HepG2 (cell line): ENCODE measurements around the gene UST. TPM values are rescaled to one million over a fixed set of nuclear protein-coding genes. Genes with fewer than 3 reads are reported as not detected.

Experiments used
- ATAC-seq: fragments of 200-7000 bp; cut with Tn5 transposase; 3 replicates; pipeline ENCODE4 v1.9.1; 2020; ENCODE audit warnings: mild to moderate bottlenecking, moderate library complexity
- BruUV-seq: library from RNA; stranded (reverse); fragments of 400-500 nt; replicated peaks from 2 replicates; lab custom pipeline; 2021; lab: Mats Ljungman, UMichigan
- CTCF ChIA-PET: fragments of 300-600 bp; formaldehyde crosslinking; extraction: SDS; loops from one replicate; lab custom pipeline; 2021; ENCODE audit warnings: low total read pairs, inconsistent platforms, low intra/inter-chr PET ratio; lab: Yijun Ruan, JAX
- POLR2A ChIA-PET: fragments of 350-600 bp; sonication (Branson Sonifier 250); formaldehyde crosslinking; loops from one replicate; lab custom pipeline; 2020; ENCODE audit warnings: antibody characterized with exemption, inconsistent platforms; lab: Yijun Ruan, JAX
- DNase-seq: peaks from one replicate; pipeline ENCODE4 v3.0.0-alpha.2; 2015; ENCODE audit warnings: low spot score
- FAIRE-seq: peaks from 3 replicates; lab custom pipeline; 2011; peaks lifted over from hg19 to GRCh38; lab: Jason Lieb, UNC
- H2AFZ ChIP-seq: one replicate; pipeline ENCODE4 v1.6.1; 2011; ENCODE audit warnings: low read length, inconsistent platforms
- H3K27ac ChIP-seq: fragments of 300-600 bp; 3 replicates; pipeline ENCODE4 v1.8.0; 2011; ENCODE audit warnings: mixed run types, mild to moderate bottlenecking, mixed read lengths, low read length, inconsistent platforms; ENCODE audit not compliant: insufficient read depth; ENCODE audit errors: extremely low read length
- H3K27me3 ChIP-seq, 2 experiments: fragments of 200-600 bp in 1 of 2; 2 replicates in 1 of 2; 3 replicates in 1 of 2; pipeline versions ENCODE4 v1.6.0 to v1.8.0; 2011; ENCODE audit warnings: low read length in 2 of 2, mild to moderate bottlenecking in 2 of 2, moderate library complexity in 2 of 2, inconsistent platforms in 1 of 2; ENCODE audit not compliant: insufficient read depth in 2 of 2, control insufficient read depth in 1 of 2
- H3K36me3 ChIP-seq, 2 experiments: fragments of 200-600 bp in 1 of 2; replicated peaks in 1 of 2; 2 replicates in 1 of 2; 3 replicates in 1 of 2; pipeline versions ENCODE4 v1.5.1 to v1.8.0; 2011; ENCODE audit warnings: low read length in 2 of 2, inconsistent platforms in 1 of 2; ENCODE audit not compliant: insufficient read depth in 2 of 2, control insufficient read depth in 1 of 2
- H3K4me1 ChIP-seq: 2 replicates; pipeline ENCODE4 v1.5.1; 2012; ENCODE audit warnings: low read length, inconsistent platforms; ENCODE audit not compliant: insufficient read depth
- H3K4me2 ChIP-seq: 2 replicates; pipeline ENCODE4 v1.6.0; 2011; ENCODE audit warnings: low read depth, low read length, inconsistent platforms
- H3K4me3 ChIP-seq, 3 experiments: fragments of 200-600 bp in 1 of 3; sonication (generic), shearing (Covaris generic) in 1 of 3; replicated peaks in 1 of 3; 2 replicates each; pipeline ENCODE4 v1.5.1; 2011 to 2016; ENCODE audit warnings: low read length in 3 of 3, inconsistent platforms in 2 of 3, low read depth in 2 of 3, mild to moderate bottlenecking in 2 of 3, control low read depth in 1 of 3, mixed read lengths in 1 of 3; ENCODE audit not compliant: insufficient read depth in 1 of 3
- H3K79me2 ChIP-seq: one replicate; pipeline ENCODE4 v1.6.1; 2011; ENCODE audit warnings: low read length, inconsistent platforms; ENCODE audit not compliant: insufficient read depth
- H3K9ac ChIP-seq: 2 replicates; pipeline ENCODE4 v1.6.0; 2011; ENCODE audit warnings: mild to moderate bottlenecking, low read depth, low read length, inconsistent platforms; ENCODE audit not compliant: insufficient read depth
- H3K9me3 ChIP-seq: 2 replicates; pipeline ENCODE4 v1.5.1; 2012; ENCODE audit warnings: mild to moderate bottlenecking, low read length
- H4K20me1 ChIP-seq: 2 replicates; pipeline ENCODE4 v1.6.0; 2011; ENCODE audit warnings: inconsistent platforms, mild to moderate bottlenecking, low read length, moderate library complexity; ENCODE audit not compliant: insufficient read depth
- DPF2 ChIP-seq: sonication (generic); formaldehyde crosslinking; IDR thresholded peaks from 2 replicates; pipeline ENCODE4 v1.4.0; 2020; ENCODE audit warnings: mild to moderate bottlenecking, low read depth, missing genetic modification reagents, borderline replicate concordance
- EZH2 ChIP-seq: conservative IDR thresholded peaks from 2 replicates; pipeline ENCODE4 v1.6.1; 2012; ENCODE audit warnings: mild to moderate bottlenecking, low read depth, low read length, moderate library complexity
- IRF1 ChIP-seq: sonication (generic); formaldehyde crosslinking; IDR thresholded peaks from 2 replicates; pipeline ENCODE4 v1.4.0; 2020; ENCODE audit warnings: low read depth, mild to moderate bottlenecking, missing genetic modification reagents
- NFIC ChIP-seq: IDR thresholded peaks from 2 replicates; pipeline ENCODE4 v1.6.1; 2012; ENCODE audit warnings: mild to moderate bottlenecking, low read length, inconsistent platforms
- ZFP37 ChIP-seq: sonication (generic); formaldehyde crosslinking; IDR thresholded peaks from 2 replicates; pipeline ENCODE4 v1.4.0; 2020; ENCODE audit warnings: missing genetic modification reagents, borderline replicate concordance
- WGBS: methylation state at CpG from one replicate; pipeline ENCODE4 v1.1.6; 2017; ENCODE audit warnings: low lambda C conversion rate; 5-methylcytosine and 5-hydroxymethylcytosine counted together
- in situ Hi-C: cut with HindIII; loops from 2 replicates; pipeline ENCODE4 v1.10.0; 2017; ENCODE audit warnings: low pct_unique_long_range_greater_than_20kb; ENCODE audit not compliant: extremely low pct_ligation_motif_present
- intact Hi-C: fragments of 100-400 bp; cut with micrococcal nuclease; formaldehyde crosslinking; loops from one replicate; pipeline ENCODE4 v1.10.0; 2022; ENCODE audit not compliant: unreplicated experiment
- polyA plus RNA-seq, 8 experiments: library from polyadenylated mRNA; depleted of rRNA in 3 of 8; stranded (reverse) in 7 of 8; unstranded in 1 of 8; fragments of >200 nt; fragmentation: Illumina TruSeq in 4 of 8; extraction: Trizol in 4 of 8; gene quantifications; 2 replicates each; pipeline versions ENCODE4 v1.2.1 to v1.2.3, GENCODE V29; 2011 to 2016; ENCODE audit warnings: low read depth in 4 of 8, missing spikeins in 1 of 8, mixed read lengths in 1 of 8; ENCODE audit not compliant: insufficient read depth in 1 of 8
- total RNA-seq, 5 experiments: library from RNA; depleted of rRNA; stranded (reverse); fragments of >200 nt; fragmentation: Illumina TruSeq; extraction: Trizol; gene quantifications; 2 replicates each; pipeline ENCODE4 v1.2.3, GENCODE V29; 2016; ENCODE audit warnings: low read depth in 1 of 5

Gene UST
- total and polyA plus RNA-seq, 2 of the 13 experiments (the other 11 are each of a cell fraction or from before 2014, with no cell fraction given), result 0.27 TPM; not detected in 1

GRCh38 chr6:148885136-148885865 lies 138.5 kb downstream of the UST start:
- ATAC-seq (no peak), DNase-seq (no peak), FAIRE-seq (no peak)
- no peak overlapping the region for H3K9ac ChIP-seq
- no peak overlapping the region for H3K4me2 ChIP-seq
- H4K20me1 ChIP-seq, result no peaks in the 10 kb centered on the region
- no peaks in the 10 kb centered on the region for H3K79me2 ChIP-seq
- peaks cover 3% of the 10 kb centered on the region for H3K4me1 ChIP-seq
- no peak overlapping the region for H2AFZ ChIP-seq
- peaks cover 0 to 22% of the 10 kb centered on the region in 2 experiments; a peak in 4 of 5 replicates for H3K27me3 ChIP-seq
- intact Hi-C loops, result no loop called here
- WGBS, result 12% methylated on average over 6 of the region's 6 CpGs
- in situ Hi-C loops, result no loop called here
- ChIA-PET POLR2A (no interaction called here), CTCF (no interaction called here)
- H3K4me3 ChIP-seq, result no peak overlapping the region
- BruUV-seq, result no TSS peak
- no peak overlapping the region for H3K27ac ChIP-seq
- H3K9me3 ChIP-seq, result no peaks in the 10 kb centered on the region
- TF ChIP-seq ZFP37, result no peak
- TF ChIP-seq EZH2, result no peak
- H3K36me3 ChIP-seq, result no peaks in the 10 kb centered on the region

- peaks cover 0 to 28% of the 10 kb centered on the region in 2 experiments for H3K27me3 ChIP-seq
- no peak overlapping the region for H3K27ac ChIP-seq
- FAIRE-seq, result no peak
- no peak overlapping the region for H3K4me3 ChIP-seq
- H3K4me2 ChIP-seq, result no peak overlapping the region
- ChIA-PET POLR2A (no interaction called here), CTCF (no interaction called here)
- no peaks in the 10 kb centered on the region for H3K9me3 ChIP-seq
- no peaks in the 10 kb centered on the region for H4K20me1 ChIP-seq
- no peak for DNase-seq
- ATAC-seq, result no peak
- H3K36me3 ChIP-seq, result no peaks in the 10 kb centered on the region
- in situ Hi-C loops (no loop called here), intact Hi-C loops (no loop called here)
- TF ChIP-seq IRF1 (no peak), NFIC (no peak), DPF2 (CRISPR knock-in tag) (no peak)
- no peak overlapping the region for H3K9ac ChIP-seq
- WGBS, result 36% methylated on average over 7 of the region's 7 CpGs
- H3K4me1 ChIP-seq, result peaks cover 12% of the 10 kb centered on the region
- no TSS peak for BruUV-seq
- no peaks in the 10 kb centered on the region for H3K79me2 ChIP-seq
- no peak overlapping the region for H2AFZ ChIP-seq
Measured at GRCh38 chr6:148885925-148886845, 139.4 kb downstream of the UST start.
